ENCODE measurements around the gene KANSL1L.

DNA sequence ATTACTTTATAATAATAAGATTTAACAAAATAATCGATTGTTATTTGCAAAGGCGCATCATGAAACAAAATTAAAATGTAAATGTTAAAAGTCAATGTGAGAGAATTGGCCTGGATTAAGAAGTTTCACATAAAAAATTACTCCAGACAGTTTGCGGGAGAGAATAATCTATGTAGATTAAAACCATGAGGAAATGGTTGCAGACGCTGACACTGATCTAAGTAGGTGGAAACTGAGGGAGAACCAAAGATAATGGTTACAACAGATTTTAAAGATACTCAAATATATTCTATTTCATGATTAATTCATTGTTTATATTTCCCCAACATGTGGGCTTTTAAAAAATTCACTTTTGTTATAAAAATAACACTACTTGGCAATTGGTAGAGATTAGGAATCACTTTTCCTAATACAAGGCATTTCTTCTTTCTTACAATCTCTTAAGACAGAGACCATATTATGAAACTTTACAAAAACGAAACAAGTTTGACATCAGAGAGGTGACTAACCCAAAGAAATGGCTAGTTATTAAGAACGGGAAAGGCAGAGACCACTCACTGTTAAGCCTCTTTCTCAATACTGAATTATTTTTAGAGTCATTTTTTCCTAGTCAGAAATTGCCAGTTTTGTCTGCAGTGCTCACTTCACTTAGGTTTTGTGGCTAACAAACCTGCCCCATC is 1.6 kb downstream of the KANSL1L start:
- TF ChIP-seq EZH2 (IDR thresholded peaks at IDR 0.05; ENCODE audit: insufficient read depth, poor library complexity, severe bottlenecking) (no peak), EZH2phosphoT487 (IDR thresholded peaks at IDR 0.05; ENCODE audit: insufficient read depth, low read depth) (no peak)

All from GM23248 (cell line).